Prostate gland (tissue), 2 donors: ENCODE data around the gene TAF4B.

Experiments used
- POLR2AphosphoS5 ChIP-seq: sonication (generic); formaldehyde crosslinking; IDR thresholded peaks from one replicate; pipeline ENCODE4 v1.6.1; 2017; ENCODE audit warnings: antibody characterized with exemption
- TF ChIP-seq, protein P1 (sequence below), 4 experiments: fragments of 200-600 bp in 2 of 4; fragments of 450-650 bp in 2 of 4; sonication (generic) in 2 of 4; IDR thresholded peaks; 1 replicate in 3 of 4; 2 replicates in 1 of 4; pipeline ENCODE4 v1.5.1; 2016 to 2019; ENCODE audit warnings: antibody characterized with exemption in 4 of 4, mild to moderate bottlenecking in 2 of 4, moderate library complexity in 2 of 4

DNA sequence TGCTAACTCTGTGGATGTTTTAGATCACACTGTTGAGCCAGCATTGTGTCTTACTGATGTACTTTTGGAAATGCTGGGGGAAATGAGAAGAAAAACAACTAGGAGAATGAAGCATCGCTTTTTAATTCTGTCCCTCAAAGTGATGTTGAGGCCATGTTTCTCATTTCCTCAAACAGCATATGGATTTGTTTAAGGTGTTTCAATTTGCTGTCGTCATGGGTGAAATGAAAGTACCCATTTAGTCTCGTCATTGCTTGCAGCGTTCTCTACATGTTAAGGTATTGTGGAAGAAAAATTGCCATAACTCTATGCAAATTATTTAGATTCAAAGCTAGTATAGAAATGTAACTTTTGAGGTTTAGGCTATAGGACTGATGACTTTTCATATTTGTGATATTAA, 170.8 kb downstream of the TAF4B start:
- TF ChIP-seq, protein P1, sequence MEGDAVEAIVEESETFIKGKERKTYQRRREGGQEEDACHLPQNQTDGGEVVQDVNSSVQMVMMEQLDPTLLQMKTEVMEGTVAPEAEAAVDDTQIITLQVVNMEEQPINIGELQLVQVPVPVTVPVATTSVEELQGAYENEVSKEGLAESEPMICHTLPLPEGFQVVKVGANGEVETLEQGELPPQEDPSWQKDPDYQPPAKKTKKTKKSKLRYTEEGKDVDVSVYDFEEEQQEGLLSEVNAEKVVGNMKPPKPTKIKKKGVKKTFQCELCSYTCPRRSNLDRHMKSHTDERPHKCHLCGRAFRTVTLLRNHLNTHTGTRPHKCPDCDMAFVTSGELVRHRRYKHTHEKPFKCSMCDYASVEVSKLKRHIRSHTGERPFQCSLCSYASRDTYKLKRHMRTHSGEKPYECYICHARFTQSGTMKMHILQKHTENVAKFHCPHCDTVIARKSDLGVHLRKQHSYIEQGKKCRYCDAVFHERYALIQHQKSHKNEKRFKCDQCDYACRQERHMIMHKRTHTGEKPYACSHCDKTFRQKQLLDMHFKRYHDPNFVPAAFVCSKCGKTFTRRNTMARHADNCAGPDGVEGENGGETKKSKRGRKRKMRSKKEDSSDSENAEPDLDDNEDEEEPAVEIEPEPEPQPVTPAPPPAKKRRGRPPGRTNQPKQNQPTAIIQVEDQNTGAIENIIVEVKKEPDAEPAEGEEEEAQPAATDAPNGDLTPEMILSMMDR (IDR thresholded peaks at IDR 0.05): no peak
- TF ChIP-seq POLR2AphosphoS5: no peak
